T-helper 17 cell (primary cell): ENCODE results near the gene SEZ6L. TPM values are rescaled to one million over a fixed set of nuclear protein-coding genes. Genes with fewer than 3 reads are reported as not detected.

ENCODE experiments used
- ATAC-seq: fragments of 150-1000 bp; cut with Tn5 transposase; 2 replicates; pipeline ENCODE4 v1.10.0; 2021; ENCODE audit warnings: mild to moderate bottlenecking, moderate library complexity
- DNase-seq, 3 donors: peaks; one replicate each; pipeline versions ENCODE4 v3.0.0 to v3.0.0-alpha.2; 2020 to 2021
- H3K9me3 ChIP-seq: one replicate; pipeline ENCODE4 v1.7.0; 2013; ENCODE audit warnings: low read length, mild to moderate bottlenecking; ENCODE audit not compliant: control insufficient read depth, poor library complexity, severe bottlenecking
- H3K27ac Mint-ChIP-seq: one replicate; pipeline ENCODE4 v1.8.0; 2022; ENCODE audit warnings: mild to moderate bottlenecking, moderate library complexity, mixed read lengths
- H3K27me3 Mint-ChIP-seq: one replicate; pipeline ENCODE4 v1.8.0; 2022; ENCODE audit warnings: mixed read lengths
- H3K36me3 Mint-ChIP-seq: one replicate; pipeline ENCODE4 v1.8.0; 2022; ENCODE audit warnings: low read depth, mixed read lengths
- H3K4me1 Mint-ChIP-seq: one replicate; pipeline ENCODE4 v1.8.0; 2022; ENCODE audit warnings: mild to moderate bottlenecking, mixed read lengths
- H3K4me3 Mint-ChIP-seq: one replicate; pipeline ENCODE4 v1.8.0; 2022; ENCODE audit warnings: mild to moderate bottlenecking, moderate library complexity, mixed read lengths
- total RNA-seq, 4 donors: library from RNA in 2 of 4; stranded (reverse) in 2 of 4; gene quantifications; one replicate each; pipeline ENCODE4 v1.2.3 and lab custom pipeline; 2022 to 2026

Gene SEZ6L
- under 1 TPM; 0.07 to 0.13 TPM for total RNA-seq
- total RNA-seq (lab: John Stamatoyannopoulos, UW) = 0 reads per million in 2 donors

DNA sequence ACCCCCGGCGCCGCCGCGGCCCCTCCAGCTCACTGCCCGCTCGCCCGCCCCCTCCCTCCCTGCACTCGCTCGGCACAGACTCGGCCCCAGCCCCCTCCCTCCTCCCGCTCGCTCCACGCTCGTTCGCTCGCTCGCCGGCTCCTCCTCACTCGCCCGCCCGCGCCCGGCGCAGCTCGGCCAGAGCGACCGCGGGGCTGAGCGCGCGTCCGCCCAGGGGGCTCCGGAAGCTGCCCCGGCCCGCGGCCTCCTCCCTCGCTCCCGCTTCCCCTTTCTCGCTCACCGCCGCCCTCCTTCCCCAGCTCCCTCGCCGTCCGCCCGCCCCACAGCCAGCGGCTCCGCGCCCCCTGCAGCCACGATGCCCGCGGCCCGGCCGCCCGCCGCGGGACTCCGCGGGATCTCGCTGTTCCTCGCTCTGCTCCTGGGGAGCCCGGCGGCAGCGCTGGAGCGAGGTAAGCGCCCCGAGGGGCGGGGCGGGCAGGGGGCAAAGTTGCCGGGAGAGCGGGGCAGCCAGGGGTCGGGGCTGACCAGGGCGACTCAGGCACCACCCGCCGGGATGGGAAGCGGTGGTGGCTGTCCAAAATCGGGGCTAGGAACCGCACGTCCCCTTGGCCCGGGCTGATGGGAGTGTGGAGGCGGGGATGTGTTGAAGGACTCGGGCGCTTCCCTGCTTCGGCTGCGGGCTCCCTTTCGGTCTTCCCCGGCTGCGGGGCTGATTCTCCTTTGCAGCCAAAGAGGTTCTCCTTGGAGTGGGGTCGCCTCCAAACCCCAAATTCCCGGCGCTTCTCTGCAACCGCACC is at the start of gene SEZ6L:
TSS of gene SEZ6L (plus strand) at position 148 of the 797 bp plus-strand sequence. CDS start at position 356, 208 bp downstream.
- H3K9me3 ChIP-seq = no peaks in the 10 kb centered on the region
- Mint-ChIP-seq H3K27me3 (peaks cover 92% of the 10 kb centered on the region), H3K36me3 (peaks cover 4% of the 10 kb centered on the region), H3K4me1 (peaks cover 6% of the 10 kb centered on the region), H3K4me3 (peak within 1 kb of the TSS; percentile 31), H3K27ac (no peak within 1 kb of the TSS)
- DNase-seq (no peak), ATAC-seq (no peak)

DNA sequence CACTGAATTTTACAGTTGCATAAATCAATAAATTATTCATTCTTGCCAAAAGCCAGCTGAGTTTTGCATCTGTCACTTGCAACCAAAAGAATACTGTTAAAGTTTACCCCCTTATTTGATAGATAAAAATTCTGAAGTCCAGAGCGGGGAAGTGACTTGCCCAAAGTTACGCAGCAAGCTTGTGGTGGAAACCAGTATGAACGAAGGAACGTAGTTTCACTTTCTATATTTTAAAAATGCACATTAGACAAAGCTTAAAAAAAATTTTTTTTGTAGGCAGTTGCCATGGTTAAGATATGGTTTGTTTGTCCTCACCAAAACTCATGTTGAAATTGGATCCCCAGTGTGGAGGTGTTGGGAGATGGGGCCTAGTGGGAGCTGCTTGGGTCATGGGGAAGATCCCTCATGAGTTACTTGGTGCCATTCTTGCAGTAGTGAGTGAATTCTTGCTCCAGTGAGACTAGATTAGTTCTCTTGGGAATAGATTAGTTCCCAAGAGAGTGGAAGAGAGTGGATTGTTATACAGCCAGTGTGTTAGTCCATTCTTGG is 46.3 kb upstream of the SEZ6L start:
- DNase-seq = no peak

GRCh38 chr22:26124991-26125725 is 44.1 kb upstream of the SEZ6L start:
- no peaks in the 10 kb centered on the region for H3K9me3 ChIP-seq
- no peaks in the 10 kb centered on the region for H3K36me3 Mint-ChIP-seq
- H3K27me3 Mint-ChIP-seq = no peaks in the 10 kb centered on the region
- DNase-seq (no peak), ATAC-seq (no peak)
- no peak overlapping the region for H3K4me3 Mint-ChIP-seq
- no peak overlapping the region for H3K27ac Mint-ChIP-seq
- H3K4me1 Mint-ChIP-seq = peaks cover 4% of the 10 kb centered on the region

More for the DNA sequence above, 46.3 kb upstream of the SEZ6L start:
- peaks cover 4% of the 10 kb centered on the region for H3K4me1 Mint-ChIP-seq
- no peak for ATAC-seq
- H3K9me3 ChIP-seq = no peaks in the 10 kb centered on the region
- H3K27me3 Mint-ChIP-seq = peaks cover 4% of the 10 kb centered on the region
- H3K36me3 Mint-ChIP-seq = no peaks in the 10 kb centered on the region
- H3K27ac Mint-ChIP-seq = peak overlapping the region; percentile 65
- peak overlapping the region; percentile 31 for H3K4me3 Mint-ChIP-seq

DNA sequence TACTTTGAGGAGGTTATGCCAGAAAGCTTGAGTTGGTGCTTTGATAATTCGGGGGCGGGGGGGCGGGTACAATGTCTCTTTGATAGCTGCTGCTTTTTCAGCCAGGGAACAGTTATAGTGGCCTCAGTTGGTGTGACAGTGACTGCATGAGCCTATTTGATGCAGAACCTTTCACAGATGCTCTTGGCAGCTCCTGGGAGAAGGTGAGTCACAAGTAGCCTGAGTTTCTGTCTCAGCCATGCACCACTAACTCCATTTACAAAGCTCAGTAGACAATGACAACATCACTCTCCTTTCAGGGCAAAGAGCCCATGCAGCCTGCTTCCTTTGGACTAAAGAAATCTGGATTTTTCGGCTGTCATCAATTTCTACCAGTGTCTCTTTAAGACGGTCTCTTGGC is 42.1 kb upstream of the SEZ6L start:
- DNase-seq (no peak), ATAC-seq (no peak)
- no peaks in the 10 kb centered on the region for H3K36me3 Mint-ChIP-seq
- peaks cover 4% of the 10 kb centered on the region for H3K4me1 Mint-ChIP-seq
- no peaks in the 10 kb centered on the region for H3K27me3 Mint-ChIP-seq
- H3K9me3 ChIP-seq = no peaks in the 10 kb centered on the region
- H3K4me3 Mint-ChIP-seq = no peak overlapping the region
- H3K27ac Mint-ChIP-seq = no peak overlapping the region

- H3K4me3 Mint-ChIP-seq = no peak overlapping the region
- no peak for DNase-seq
- no peak for ATAC-seq
- H3K27me3 Mint-ChIP-seq = no peaks in the 10 kb centered on the region
- H3K4me1 Mint-ChIP-seq = no peaks in the 10 kb centered on the region
- no peak overlapping the region for H3K27ac Mint-ChIP-seq
- H3K9me3 ChIP-seq = no peaks in the 10 kb centered on the region
- no peaks in the 10 kb centered on the region for H3K36me3 Mint-ChIP-seq
Measured at GRCh38 chr22:26127556-26127955, 41.7 kb upstream of the SEZ6L start.

DNA sequence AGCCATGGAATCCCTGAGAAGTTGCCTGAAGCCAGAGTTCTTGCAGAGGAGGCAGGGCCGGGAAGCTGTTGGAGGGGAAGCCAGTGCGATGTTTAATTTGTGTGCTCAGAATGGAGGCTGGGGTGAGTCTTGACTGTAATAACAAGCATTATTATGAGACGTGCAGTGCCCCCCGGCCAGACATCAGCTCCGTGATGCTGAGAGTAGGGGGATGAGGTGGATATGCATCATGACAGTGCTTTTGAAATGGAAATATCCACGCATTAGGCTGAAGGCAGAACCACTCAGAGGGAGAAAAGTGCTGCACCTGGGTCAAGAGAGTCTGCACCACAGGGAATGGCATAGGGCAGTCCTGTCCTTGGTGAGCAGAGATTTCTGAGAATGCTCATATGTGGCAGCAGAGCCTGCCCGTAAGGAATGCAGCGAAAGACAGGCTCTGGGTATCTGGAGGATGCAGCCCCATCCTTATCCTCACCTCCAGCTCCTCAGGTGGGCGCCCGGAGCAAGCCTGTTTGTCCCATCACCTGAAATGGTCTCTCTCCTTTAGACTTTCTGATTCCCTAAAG is 37.6 kb upstream of the SEZ6L start:
- no peaks in the 10 kb centered on the region for H3K4me1 Mint-ChIP-seq
- ATAC-seq (no peak), DNase-seq (no peak)
- H3K27me3 Mint-ChIP-seq = no peaks in the 10 kb centered on the region
- no peak overlapping the region for H3K4me3 Mint-ChIP-seq
- no peak overlapping the region for H3K27ac Mint-ChIP-seq
- H3K36me3 Mint-ChIP-seq = no peaks in the 10 kb centered on the region
- H3K9me3 ChIP-seq = no peaks in the 10 kb centered on the region

- no peaks in the 10 kb centered on the region for H3K9me3 ChIP-seq
- Mint-ChIP-seq H3K27ac (no peak overlapping the region), H3K36me3 (no peaks in the 10 kb centered on the region), H3K27me3 (peaks cover 7% of the 10 kb centered on the region), H3K4me1 (no peaks in the 10 kb centered on the region), H3K4me3 (no peak overlapping the region)
- DNase-seq (no peak), ATAC-seq (no peak)
Measured at GRCh38 chr22:26134654-26135330, 34.5 kb upstream of the SEZ6L start.

GRCh38 chr22:26135806-26136205 is 33.5 kb upstream of the SEZ6L start:
- H3K27ac Mint-ChIP-seq = no peak overlapping the region
- DNase-seq = no peak
- H3K9me3 ChIP-seq = no peaks in the 10 kb centered on the region
- peaks cover 17% of the 10 kb centered on the region for H3K27me3 Mint-ChIP-seq
- H3K36me3 Mint-ChIP-seq = no peaks in the 10 kb centered on the region
- H3K4me1 Mint-ChIP-seq = no peaks in the 10 kb centered on the region
- no peak overlapping the region for H3K4me3 Mint-ChIP-seq
- no peak for ATAC-seq

GRCh38 chr22:26139310-26139709 is 30.0 kb upstream of the SEZ6L start:
- H3K36me3 Mint-ChIP-seq = no peaks in the 10 kb centered on the region
- H3K27ac Mint-ChIP-seq = no peak overlapping the region
- ATAC-seq = no peak
- peaks cover 17% of the 10 kb centered on the region for H3K27me3 Mint-ChIP-seq
- H3K4me3 Mint-ChIP-seq = no peak overlapping the region
- H3K9me3 ChIP-seq = no peaks in the 10 kb centered on the region
- no peaks in the 10 kb centered on the region for H3K4me1 Mint-ChIP-seq
- DNase-seq = no peak

DNA sequence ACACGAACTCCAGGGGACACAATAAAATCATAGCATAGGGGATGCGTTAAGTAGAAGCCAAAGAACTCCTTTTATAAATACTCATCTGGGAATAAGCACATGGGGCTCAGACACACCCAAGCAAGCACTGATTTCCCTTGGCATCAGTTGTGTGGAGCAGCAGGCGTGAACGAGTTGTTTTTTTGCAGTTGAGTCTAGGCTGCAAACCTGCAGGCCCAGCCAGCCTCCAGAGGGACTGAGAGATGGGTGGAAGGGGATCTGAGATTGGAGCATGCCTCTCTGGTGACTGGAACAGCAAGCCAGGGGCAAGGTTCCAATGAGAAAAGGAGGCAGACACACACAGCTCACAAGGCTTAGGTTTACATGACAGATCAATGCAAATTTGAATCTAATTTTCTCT is 27.4 kb upstream of the SEZ6L start:
- DNase-seq = no peak
- Mint-ChIP-seq H3K4me3 (no peak overlapping the region), H3K4me1 (no peaks in the 10 kb centered on the region), H3K36me3 (no peaks in the 10 kb centered on the region), H3K27ac (no peak overlapping the region), H3K27me3 (peaks cover 17% of the 10 kb centered on the region)
- ATAC-seq = no peak
- H3K9me3 ChIP-seq = no peaks in the 10 kb centered on the region

DNA sequence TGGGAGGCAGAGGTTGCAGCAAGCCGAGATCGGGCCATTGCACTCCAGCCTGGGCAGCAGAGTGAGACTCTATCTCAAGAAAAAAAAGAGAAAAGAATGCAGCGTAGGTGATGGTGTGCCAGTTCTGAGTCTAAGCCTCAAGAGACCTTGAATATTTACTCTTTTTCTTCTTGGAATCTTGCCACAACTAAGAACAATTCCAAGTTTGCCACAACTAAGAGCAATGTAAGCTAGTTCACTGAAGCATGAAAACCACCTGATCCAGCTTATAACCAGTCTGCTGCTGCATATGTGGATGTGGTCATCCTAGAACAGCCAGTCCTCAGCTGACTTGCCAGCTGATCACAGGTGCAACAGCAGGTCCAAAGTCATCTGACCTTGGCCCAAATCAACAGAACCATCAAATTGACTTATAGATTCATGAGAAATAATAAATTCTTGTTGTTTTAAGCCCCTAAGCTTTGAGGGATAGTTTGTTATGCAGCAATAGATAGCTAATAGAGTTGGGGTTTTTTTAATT is 25.4 kb upstream of the SEZ6L start:
- H3K9me3 ChIP-seq = no peaks in the 10 kb centered on the region
- ATAC-seq = no peak
- no peak for DNase-seq
- Mint-ChIP-seq H3K4me1 (no peaks in the 10 kb centered on the region), H3K27ac (no peak overlapping the region), H3K4me3 (no peak overlapping the region), H3K27me3 (peaks cover 17% of the 10 kb centered on the region), H3K36me3 (no peaks in the 10 kb centered on the region)

- H3K4me1 Mint-ChIP-seq = no peaks in the 10 kb centered on the region
- ATAC-seq (no peak), DNase-seq (no peak)
- H3K4me3 Mint-ChIP-seq = no peak overlapping the region
- peaks cover 14% of the 10 kb centered on the region for H3K27me3 Mint-ChIP-seq
- no peaks in the 10 kb centered on the region for H3K36me3 Mint-ChIP-seq
- no peak overlapping the region for H3K27ac Mint-ChIP-seq
- H3K9me3 ChIP-seq = peaks cover 2% of the 10 kb centered on the region
Measured at GRCh38 chr22:26159886-26160285, 9.4 kb upstream of the SEZ6L start.
